MM.1S (cell line): Measurements from ENCODE around the gene LRRC28.

Experiments
- CTCF ChIP-seq: fragments of 300-600 bp; sonication (generic); IDR thresholded peaks from 2 replicates; pipeline ENCODE4 v1.5.1; 2016; ENCODE audit warnings: antibody characterized with exemption, low read length, mixed read lengths
- EZH2 ChIP-seq: fragments of 300-600 bp; sonication (generic); optimal IDR thresholded peaks from 2 replicates; pipeline ENCODE3; 2017; ENCODE audit warnings: low read depth, mild to moderate bottlenecking, antibody characterized with exemption, low read length, mixed read lengths
- EZH2phosphoT487 ChIP-seq: fragments of 300-600 bp; sonication (generic); IDR thresholded peaks from 2 replicates; pipeline ENCODE4 v1.6.1; 2018; ENCODE audit warnings: antibody characterized with exemption, low read length

- TF ChIP-seq CTCF, result no peak
- no peak for TF ChIP-seq EZH2phosphoT487
- TF ChIP-seq EZH2, result no peak
Observed at GRCh38 chr15:99430881-99431401, 179.7 kb downstream of the LRRC28 start.
